ENCODE data around the gene SHISA4. TPM values are rescaled to one million over a fixed set of nuclear protein-coding genes. Genes with fewer than 3 reads are reported as not detected.
A peak's percentile ranks its signal among the peaks of the same experiment; 100 is the strongest.
"Not testable (repeated sequence)": the region's sequence is repeated elsewhere in the genome, so short reads cannot be mapped to it uniquely, and the experiment has no call there.

SHISA4 gene, protein sequence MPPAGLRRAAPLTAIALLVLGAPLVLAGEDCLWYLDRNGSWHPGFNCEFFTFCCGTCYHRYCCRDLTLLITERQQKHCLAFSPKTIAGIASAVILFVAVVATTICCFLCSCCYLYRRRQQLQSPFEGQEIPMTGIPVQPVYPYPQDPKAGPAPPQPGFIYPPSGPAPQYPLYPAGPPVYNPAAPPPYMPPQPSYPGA
- total RNA-seq: 1 to 10 TPM; 2.2 to 6.7 (median 4.6) TPM

DNA sequence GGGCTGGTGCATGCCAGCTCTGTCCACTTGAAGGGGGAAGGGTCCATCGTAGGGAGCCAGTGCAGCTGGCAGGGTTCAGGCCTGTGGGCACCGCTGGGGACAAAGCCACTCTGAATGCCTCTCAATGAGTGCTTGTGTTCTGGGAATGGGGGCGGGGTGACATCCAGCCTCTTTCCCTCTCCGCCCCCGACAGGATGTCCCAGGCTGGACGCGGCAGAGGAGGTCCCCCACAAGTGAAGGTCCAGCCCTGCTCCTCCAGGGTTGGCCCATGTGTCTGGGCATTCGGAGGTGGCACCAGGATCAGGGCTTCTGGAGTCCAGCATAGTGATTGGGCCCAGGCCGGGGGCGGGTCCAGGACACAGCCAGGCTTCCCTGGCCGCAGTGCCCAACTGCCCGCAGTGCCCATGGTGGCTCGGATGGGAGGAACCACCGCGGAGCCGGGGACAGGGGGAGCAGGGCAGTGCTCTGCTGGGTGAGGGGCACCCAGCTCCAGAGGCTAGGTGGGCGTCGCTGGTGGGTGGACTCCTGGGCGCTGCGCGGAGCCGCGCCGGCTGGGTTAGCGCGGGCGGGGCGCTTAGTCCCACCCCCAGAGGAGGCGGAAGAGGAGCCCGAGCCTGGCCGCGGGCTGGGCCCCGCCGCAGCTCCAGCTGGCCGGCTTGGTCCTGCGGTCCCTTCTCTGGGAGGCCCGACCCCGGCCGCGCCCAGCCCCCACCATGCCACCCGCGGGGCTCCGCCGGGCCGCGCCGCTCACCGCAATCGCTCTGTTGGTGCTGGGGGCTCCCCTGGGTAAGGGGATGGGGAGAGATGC lies at the start of gene SHISA4:
SHISA4 (plus strand) TSS at position 617 of the 808 bp plus-strand sequence; CDS start at position 714, 97 bp downstream.
- no peaks in the 10 kb centered on the region for H3K9me3 ChIP-seq
- H3K27me3 ChIP-seq: peaks cover 25% of the 10 kb centered on the region
- H3K36me3 ChIP-seq: no peaks in the 10 kb centered on the region
- intact Hi-C loops (cut with DNase I; ENCODE audit: low total_unique reads): no loop called here
- DNase-seq: peak; percentile 54
- in situ Hi-C loops (cut with MboI; ENCODE audit: low pct_ligation_motif_present in 1 of 4, low pct_unique_long_range_greater_than_20kb in 1 of 4, low sequenced_read_pairs in 3 of 4): loop anchor here in 2 of 4 donors (25.0 kb wide), 1 partner anchor 249 kb away; the partner anchor contains the start of gene ARL8A (in 2 of the 2)
- peak; percentile 35 for TF ChIP-seq POLR2A (IDR thresholded peaks at IDR 0.05)
- TF ChIP-seq EP300 (IDR thresholded peaks at IDR 0.05; ENCODE audit: low read depth): no peak
- TF ChIP-seq POLR2AphosphoS5 (IDR thresholded peaks at IDR 0.05): peak in 2 of 3 donors; percentile 41 to 58
- TF ChIP-seq, protein P1, sequence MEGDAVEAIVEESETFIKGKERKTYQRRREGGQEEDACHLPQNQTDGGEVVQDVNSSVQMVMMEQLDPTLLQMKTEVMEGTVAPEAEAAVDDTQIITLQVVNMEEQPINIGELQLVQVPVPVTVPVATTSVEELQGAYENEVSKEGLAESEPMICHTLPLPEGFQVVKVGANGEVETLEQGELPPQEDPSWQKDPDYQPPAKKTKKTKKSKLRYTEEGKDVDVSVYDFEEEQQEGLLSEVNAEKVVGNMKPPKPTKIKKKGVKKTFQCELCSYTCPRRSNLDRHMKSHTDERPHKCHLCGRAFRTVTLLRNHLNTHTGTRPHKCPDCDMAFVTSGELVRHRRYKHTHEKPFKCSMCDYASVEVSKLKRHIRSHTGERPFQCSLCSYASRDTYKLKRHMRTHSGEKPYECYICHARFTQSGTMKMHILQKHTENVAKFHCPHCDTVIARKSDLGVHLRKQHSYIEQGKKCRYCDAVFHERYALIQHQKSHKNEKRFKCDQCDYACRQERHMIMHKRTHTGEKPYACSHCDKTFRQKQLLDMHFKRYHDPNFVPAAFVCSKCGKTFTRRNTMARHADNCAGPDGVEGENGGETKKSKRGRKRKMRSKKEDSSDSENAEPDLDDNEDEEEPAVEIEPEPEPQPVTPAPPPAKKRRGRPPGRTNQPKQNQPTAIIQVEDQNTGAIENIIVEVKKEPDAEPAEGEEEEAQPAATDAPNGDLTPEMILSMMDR (IDR thresholded peaks at IDR 0.05): no peak
- WGBS, 2 donors (ENCODE audit: low coverage in 1 of 2): 19% methylated on average over 14 of the region's 49 CpGs; no CpG with 5 or more reads in 1 of the 2 donors
- H3K4me1 ChIP-seq: peaks cover 12 to 20% (median 18%) of the 10 kb centered on the region in 4 donors
- H3K4me3 ChIP-seq: peak within 1 kb of the TSS; percentile 52 to 60 (median 59)
- H3K27ac ChIP-seq: peak within 1 kb of the TSS; percentile 51 to 73 (median 70)

DNA sequence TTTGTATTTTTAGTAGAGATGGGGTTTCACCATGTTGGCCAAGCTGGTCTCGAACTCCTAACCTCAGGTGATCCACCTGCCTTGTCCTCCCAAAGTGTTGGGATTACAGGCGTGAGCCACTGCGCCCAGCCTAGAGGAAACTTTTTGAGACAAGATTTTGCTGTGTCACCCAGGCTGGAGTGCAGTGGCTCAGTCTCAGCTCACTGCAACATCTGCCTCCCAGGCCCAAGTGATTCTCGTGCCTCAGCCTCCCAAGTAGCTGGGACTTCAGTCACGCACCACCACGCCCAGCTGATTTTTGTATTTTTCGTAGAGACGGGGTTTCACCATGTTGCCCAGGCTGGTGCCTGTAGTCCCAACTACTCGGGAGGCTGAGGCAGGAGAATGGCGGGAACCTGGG lies 49.6 kb upstream of the SHISA4 start:
- H3K27me3 ChIP-seq; H3K4me1 ChIP-seq; H3K9me3 ChIP-seq; H3K4me3 ChIP-seq; intact Hi-C loops (cut with DNase I; ENCODE audit: low total_unique reads); in situ Hi-C loops (cut with MboI; ENCODE audit: low pct_ligation_motif_present in 1 of 4, low pct_unique_long_range_greater_than_20kb in 1 of 4, low sequenced_read_pairs in 3 of 4); H3K36me3 ChIP-seq; DNase-seq; H3K27ac ChIP-seq: not testable (repeated sequence)
- 98% methylated on average over 10 of the region's 10 CpGs; no CpG with 5 or more reads in 1 of the 2 donors for WGBS, 2 donors (ENCODE audit: low coverage in 1 of 2)

DNA sequence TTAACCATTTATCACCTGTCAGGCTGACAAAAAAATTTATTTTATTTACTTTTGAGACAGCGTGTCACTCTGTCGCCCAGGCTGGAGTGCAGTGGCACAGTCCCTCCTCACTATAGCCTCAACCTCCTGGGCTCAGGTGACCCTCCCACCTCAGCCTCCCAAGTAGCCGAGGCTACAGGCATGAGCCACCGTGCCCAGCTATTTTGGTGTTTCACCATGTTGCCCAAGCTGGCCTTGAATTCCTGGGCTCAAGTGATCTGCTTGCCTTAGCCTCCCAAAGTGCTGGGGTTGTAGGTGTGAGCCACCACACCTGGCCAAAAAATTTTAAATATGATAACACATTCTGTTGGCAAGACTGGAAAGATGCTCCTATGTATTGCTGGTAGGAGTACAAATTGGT lies 48.6 kb upstream of the SHISA4 start:
- Histone ChIP-seq H3K4me1 (no peaks in the 10 kb centered on the region), H3K9me3 (no peaks in the 10 kb centered on the region), H3K4me3 (no peak overlapping the region), H3K27ac (no peak overlapping the region), H3K36me3 (no peaks in the 10 kb centered on the region), H3K27me3 (no peaks in the 10 kb centered on the region)
- 93% methylated on average over 4 of the region's 4 CpGs; no CpG with 5 or more reads in 1 of the 2 donors for WGBS, 2 donors (ENCODE audit: low coverage in 1 of 2)
- no peak for DNase-seq
- TF ChIP-seq POLR2AphosphoS5 (IDR thresholded peaks at IDR 0.05) (no peak), POLR2A (IDR thresholded peaks at IDR 0.05) (no peak)
- intact Hi-C loops (cut with DNase I; ENCODE audit: low total_unique reads): no loop called here
- in situ Hi-C loops (cut with MboI; ENCODE audit: low pct_ligation_motif_present in 1 of 4, low pct_unique_long_range_greater_than_20kb in 1 of 4, low sequenced_read_pairs in 3 of 4): no loop called here

DNA sequence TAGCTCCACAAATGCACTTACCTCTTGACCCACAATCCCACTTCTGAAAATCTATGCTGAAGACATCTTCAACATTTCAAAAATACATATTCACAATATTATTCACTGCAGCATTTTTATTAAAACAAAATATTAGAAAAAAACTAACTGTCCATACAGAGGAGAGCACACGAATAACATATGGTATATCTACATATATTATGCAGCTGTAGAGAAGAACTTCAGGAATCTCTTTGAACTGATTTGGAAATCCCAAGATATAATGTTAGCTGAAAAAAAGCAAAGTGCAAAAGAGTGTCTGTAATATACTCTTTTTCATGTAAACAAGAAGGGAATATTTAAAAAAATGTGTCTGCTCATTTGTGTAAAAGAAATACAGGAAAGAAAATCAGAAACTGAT lies 48.2 kb upstream of the SHISA4 start:
- intact Hi-C loops (cut with DNase I; ENCODE audit: low total_unique reads) (no loop called here), in situ Hi-C loops (cut with MboI; ENCODE audit: low pct_ligation_motif_present in 1 of 4, low pct_unique_long_range_greater_than_20kb in 1 of 4, low sequenced_read_pairs in 3 of 4) (no loop called here)
- H3K4me3 ChIP-seq: no peak overlapping the region
- TF ChIP-seq POLR2A (IDR thresholded peaks at IDR 0.05) (no peak), EP300 (IDR thresholded peaks at IDR 0.05; ENCODE audit: low read depth) (no peak), POLR2AphosphoS5 (IDR thresholded peaks at IDR 0.05) (no peak)
- TF ChIP-seq, protein P1 (IDR thresholded peaks at IDR 0.05): no peak
- no peak for DNase-seq
- H3K27ac ChIP-seq: no peak overlapping the region
- 87 to 100% methylated on average over 1 of the region's 1 CpG for WGBS, 2 donors (ENCODE audit: low coverage in 1 of 2)
- no peaks in the 10 kb centered on the region for H3K4me1 ChIP-seq
- no peaks in the 10 kb centered on the region for H3K36me3 ChIP-seq
- no peaks in the 10 kb centered on the region for H3K27me3 ChIP-seq
- H3K9me3 ChIP-seq: no peaks in the 10 kb centered on the region

DNA sequence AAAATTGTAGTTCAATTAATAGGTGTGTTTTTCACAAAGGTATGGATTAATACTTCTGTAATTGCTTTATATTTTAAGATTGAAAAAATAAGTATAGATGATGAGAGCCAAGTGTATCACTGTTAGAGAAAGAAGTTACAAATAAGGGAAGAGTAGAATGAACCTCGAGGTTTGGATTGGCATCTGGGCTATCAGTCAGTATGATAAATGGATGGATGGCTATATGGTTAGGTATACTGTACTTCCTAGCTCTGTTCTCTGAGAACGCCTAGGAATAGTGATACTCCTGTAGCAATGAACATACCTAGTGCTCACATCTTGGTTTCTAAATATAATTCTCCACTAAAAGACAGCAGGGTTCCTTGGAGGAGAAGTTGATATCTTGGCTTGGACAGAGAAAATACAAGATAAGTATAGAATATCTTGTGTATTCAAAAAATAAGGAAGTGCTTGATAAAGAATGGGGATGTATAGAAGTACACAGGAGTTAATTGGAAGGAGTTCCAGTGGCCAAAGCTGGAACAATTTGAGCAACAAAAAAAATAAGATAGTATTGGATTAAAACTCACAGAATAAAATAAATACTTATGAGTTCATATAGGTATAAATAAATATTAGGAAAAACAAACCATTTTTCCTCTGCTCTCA lies 47.3 kb upstream of the SHISA4 start:
- intact Hi-C loops (cut with DNase I; ENCODE audit: low total_unique reads): no loop called here
- DNase-seq: no peak
- Histone ChIP-seq H3K27ac (no peak overlapping the region), H3K4me3 (no peak overlapping the region), H3K36me3 (no peaks in the 10 kb centered on the region), H3K9me3 (no peaks in the 10 kb centered on the region), H3K27me3 (no peaks in the 10 kb centered on the region), H3K4me1 (no peaks in the 10 kb centered on the region)
- TF ChIP-seq POLR2AphosphoS5 (IDR thresholded peaks at IDR 0.05) (no peak), EP300 (IDR thresholded peaks at IDR 0.05; ENCODE audit: low read depth) (no peak), POLR2A (IDR thresholded peaks at IDR 0.05) (no peak)
- TF ChIP-seq, protein P1 (IDR thresholded peaks at IDR 0.05): no peak
- WGBS, 2 donors (ENCODE audit: low coverage in 1 of 2): 83 to 89% methylated on average over 2 of the region's 2 CpGs
- in situ Hi-C loops (cut with MboI; ENCODE audit: low pct_ligation_motif_present in 1 of 4, low pct_unique_long_range_greater_than_20kb in 1 of 4, low sequenced_read_pairs in 3 of 4): no loop called here
